Peyer's patch (tissue), 4 donors: ENCODE measurements around the gene GAK.

Source experiments
- POLR2A ChIP-seq, 2 donors: fragments of 450-650 bp; IDR thresholded peaks; one replicate each; pipeline ENCODE4 v1.5.1; 2017; ENCODE audit warnings: antibody characterized with exemption in 2 of 2, mild to moderate bottlenecking in 2 of 2, moderate library complexity in 2 of 2
- TF ChIP-seq, protein P1 (sequence below), 6 experiments: fragments of 450-650 bp in 4 of 6; fragments of 200-600 bp in 2 of 6; sonication (generic) in 1 of 6; IDR thresholded peaks; one replicate each; pipeline ENCODE4 v1.5.1; 2017 to 2019; ENCODE audit warnings: antibody characterized with exemption in 6 of 6, mild to moderate bottlenecking in 3 of 6, moderate library complexity in 1 of 6

DNA sequence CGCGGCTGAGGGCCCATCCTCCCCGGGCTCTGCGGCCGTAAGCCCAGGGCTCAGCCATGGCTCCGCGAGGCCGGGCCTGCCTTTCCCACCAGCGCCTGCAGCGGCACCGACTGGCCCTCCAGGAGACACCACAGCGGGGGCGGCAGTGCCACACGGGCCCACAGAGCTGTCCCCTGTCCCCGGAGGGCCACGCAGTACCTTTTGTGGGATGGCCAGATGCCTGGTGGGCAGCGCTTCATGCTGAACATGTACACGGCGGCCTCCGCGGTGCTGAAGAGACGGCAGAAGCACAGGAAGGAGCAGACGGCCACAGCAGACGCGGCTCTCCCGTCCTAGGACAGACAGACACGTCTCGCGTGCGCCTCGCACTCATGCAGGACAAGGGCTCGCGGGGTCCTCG is 50.4 kb downstream of the GAK start:
- TF ChIP-seq, protein P1, sequence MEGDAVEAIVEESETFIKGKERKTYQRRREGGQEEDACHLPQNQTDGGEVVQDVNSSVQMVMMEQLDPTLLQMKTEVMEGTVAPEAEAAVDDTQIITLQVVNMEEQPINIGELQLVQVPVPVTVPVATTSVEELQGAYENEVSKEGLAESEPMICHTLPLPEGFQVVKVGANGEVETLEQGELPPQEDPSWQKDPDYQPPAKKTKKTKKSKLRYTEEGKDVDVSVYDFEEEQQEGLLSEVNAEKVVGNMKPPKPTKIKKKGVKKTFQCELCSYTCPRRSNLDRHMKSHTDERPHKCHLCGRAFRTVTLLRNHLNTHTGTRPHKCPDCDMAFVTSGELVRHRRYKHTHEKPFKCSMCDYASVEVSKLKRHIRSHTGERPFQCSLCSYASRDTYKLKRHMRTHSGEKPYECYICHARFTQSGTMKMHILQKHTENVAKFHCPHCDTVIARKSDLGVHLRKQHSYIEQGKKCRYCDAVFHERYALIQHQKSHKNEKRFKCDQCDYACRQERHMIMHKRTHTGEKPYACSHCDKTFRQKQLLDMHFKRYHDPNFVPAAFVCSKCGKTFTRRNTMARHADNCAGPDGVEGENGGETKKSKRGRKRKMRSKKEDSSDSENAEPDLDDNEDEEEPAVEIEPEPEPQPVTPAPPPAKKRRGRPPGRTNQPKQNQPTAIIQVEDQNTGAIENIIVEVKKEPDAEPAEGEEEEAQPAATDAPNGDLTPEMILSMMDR (IDR thresholded peaks at IDR 0.05), result no peak
- TF ChIP-seq POLR2A (IDR thresholded peaks at IDR 0.05), result no peak
